ENCODE results near the gene CUEDC2. TPM values are rescaled to one million over a fixed set of nuclear protein-coding genes. Genes with fewer than 3 reads are reported as not detected.
A peak's percentile ranks its signal among the peaks of the same experiment; 100 is the strongest.

Gene CUEDC2
- total RNA-seq, 1 donor from 2014 or later, result 118 TPM

GRCh38 chr10:102473445-102474331 lies 41.3 kb upstream of the CUEDC2 start:
- Mint-ChIP-seq H3K36me3 (ENCODE audit: low read depth) (peaks cover 2% of the 10 kb centered on the region), H3K4me1 (no peaks in the 10 kb centered on the region), H3K27ac (ENCODE audit: unreplicated experiment) (no peak overlapping the region), H3K4me3 (peak overlapping the region; percentile 55), H3K27me3 (ENCODE audit: low read depth) (peaks cover 3% of the 10 kb centered on the region), H3K9me3 (no peaks in the 10 kb centered on the region)
- TF ChIP-seq, protein P1, sequence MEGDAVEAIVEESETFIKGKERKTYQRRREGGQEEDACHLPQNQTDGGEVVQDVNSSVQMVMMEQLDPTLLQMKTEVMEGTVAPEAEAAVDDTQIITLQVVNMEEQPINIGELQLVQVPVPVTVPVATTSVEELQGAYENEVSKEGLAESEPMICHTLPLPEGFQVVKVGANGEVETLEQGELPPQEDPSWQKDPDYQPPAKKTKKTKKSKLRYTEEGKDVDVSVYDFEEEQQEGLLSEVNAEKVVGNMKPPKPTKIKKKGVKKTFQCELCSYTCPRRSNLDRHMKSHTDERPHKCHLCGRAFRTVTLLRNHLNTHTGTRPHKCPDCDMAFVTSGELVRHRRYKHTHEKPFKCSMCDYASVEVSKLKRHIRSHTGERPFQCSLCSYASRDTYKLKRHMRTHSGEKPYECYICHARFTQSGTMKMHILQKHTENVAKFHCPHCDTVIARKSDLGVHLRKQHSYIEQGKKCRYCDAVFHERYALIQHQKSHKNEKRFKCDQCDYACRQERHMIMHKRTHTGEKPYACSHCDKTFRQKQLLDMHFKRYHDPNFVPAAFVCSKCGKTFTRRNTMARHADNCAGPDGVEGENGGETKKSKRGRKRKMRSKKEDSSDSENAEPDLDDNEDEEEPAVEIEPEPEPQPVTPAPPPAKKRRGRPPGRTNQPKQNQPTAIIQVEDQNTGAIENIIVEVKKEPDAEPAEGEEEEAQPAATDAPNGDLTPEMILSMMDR (conservative IDR thresholded peaks at IDR 0.05), result no peak
- no peak for DNase-seq (ENCODE audit: low read depth, low spot score)

DNA sequence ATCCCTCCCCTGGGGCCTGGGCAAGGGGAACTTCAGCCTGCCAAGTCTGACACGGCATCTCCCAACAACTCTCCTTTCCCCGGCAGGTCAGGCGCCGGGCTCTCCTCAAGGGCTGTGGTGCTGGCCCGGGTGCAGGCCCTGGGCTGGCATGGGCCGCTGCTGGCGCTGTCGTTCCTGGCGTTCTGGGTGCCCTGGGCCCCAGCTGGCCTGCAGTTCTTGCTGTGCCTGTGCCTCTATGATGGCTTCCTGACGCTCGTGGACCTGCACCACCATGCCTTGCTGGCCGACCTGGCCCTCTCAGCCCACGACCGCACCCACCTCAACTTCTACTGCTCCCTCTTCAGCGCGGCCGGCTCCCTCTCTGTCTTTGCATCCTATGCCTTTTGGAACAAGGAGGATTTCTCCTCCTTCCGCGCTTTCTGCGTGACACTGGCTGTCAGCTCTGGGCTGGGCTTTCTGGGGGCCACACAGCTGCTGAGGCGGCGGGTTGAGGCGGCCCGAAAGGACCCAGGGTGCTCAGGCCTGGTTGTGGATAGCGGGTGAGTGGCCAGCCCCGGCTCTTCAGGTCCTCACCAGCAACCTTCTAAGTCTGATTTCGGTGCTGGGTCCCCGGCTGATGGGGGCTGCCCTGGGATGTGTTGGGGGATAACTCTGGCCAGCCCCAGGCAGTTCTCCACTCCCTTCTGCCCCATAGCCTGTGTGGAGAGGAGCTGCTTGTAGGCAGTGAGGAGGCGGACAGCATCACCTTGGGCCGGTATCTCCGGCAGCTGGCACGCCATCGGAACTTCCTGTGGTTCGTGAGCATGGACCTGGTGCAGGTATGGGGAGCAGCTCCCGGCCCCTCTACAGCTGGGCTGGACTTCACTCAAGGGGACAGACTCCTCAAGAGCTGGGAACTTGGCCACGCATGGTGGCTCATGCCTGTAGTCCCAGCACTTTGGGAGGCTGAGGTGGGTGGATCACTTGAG lies 38.5 kb upstream of the CUEDC2 start:
- H3K36me3 Mint-ChIP-seq (ENCODE audit: low read depth), result peaks cover 2% of the 10 kb centered on the region
- peak overlapping the region; percentile 57 for H3K4me3 Mint-ChIP-seq
- no peak overlapping the region for H3K27ac Mint-ChIP-seq (ENCODE audit: unreplicated experiment)
- no peak for DNase-seq (ENCODE audit: low read depth, low spot score)
- peaks cover 3% of the 10 kb centered on the region for H3K27me3 Mint-ChIP-seq (ENCODE audit: low read depth)
- no peaks in the 10 kb centered on the region for H3K4me1 Mint-ChIP-seq
- no peaks in the 10 kb centered on the region for H3K9me3 Mint-ChIP-seq
- TF ChIP-seq, protein P1 (conservative IDR thresholded peaks at IDR 0.05), result no peak

- Mint-ChIP-seq H3K27ac (ENCODE audit: unreplicated experiment) (no peak overlapping the region), H3K4me1 (peaks cover 4% of the 10 kb centered on the region), H3K9me3 (no peaks in the 10 kb centered on the region), H3K27me3 (ENCODE audit: low read depth) (no peaks in the 10 kb centered on the region), H3K4me3 (peak overlapping the region; percentile 16), H3K36me3 (ENCODE audit: low read depth) (no peaks in the 10 kb centered on the region)
- no peak for DNase-seq (ENCODE audit: low read depth, low spot score)
- TF ChIP-seq, protein P1 (conservative IDR thresholded peaks at IDR 0.05), result no peak
These were observed 36.3 kb upstream of the CUEDC2 start for GRCh38 chr10:102468683-102469082.

GRCh38 chr10:102467971-102468438 lies 35.6 kb upstream of the CUEDC2 start:
- Mint-ChIP-seq H3K4me1 (peaks cover 11% of the 10 kb centered on the region), H3K27ac (ENCODE audit: unreplicated experiment) (no peak overlapping the region)

DNA sequence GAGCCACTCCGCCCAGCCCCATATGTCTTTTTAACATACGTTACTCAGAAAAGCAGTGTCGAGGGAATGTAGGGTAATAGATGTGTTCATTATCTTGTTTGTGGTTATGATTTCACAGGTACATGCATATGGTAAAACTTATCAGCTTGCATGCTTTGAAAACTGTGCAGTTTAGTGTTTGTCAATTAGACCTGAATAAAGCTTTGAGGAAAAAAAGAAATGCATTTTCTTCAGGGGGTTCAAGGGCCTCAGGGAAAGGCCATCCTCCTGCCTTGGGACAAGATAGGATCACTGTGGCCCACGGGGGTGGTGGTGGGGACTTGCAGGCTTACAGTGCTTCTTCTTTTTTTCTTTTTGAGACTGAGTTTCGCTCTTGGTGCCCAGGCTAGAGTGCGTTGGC lies 34.9 kb upstream of the CUEDC2 start:
- Mint-ChIP-seq H3K9me3 (no peaks in the 10 kb centered on the region), H3K27ac (ENCODE audit: unreplicated experiment) (peak overlapping the region; percentile 27), H3K36me3 (ENCODE audit: low read depth) (no peaks in the 10 kb centered on the region), H3K4me1 (peaks cover 18% of the 10 kb centered on the region), H3K4me3 (no peak overlapping the region), H3K27me3 (ENCODE audit: low read depth) (peaks cover 5% of the 10 kb centered on the region)
- TF ChIP-seq, protein P1 (conservative IDR thresholded peaks at IDR 0.05), result no peak
- no peak for DNase-seq (ENCODE audit: low read depth, low spot score)

More at GRCh38 chr10:102467971-102468438, 35.6 kb upstream of the CUEDC2 start:
- no peaks in the 10 kb centered on the region for H3K36me3 Mint-ChIP-seq (ENCODE audit: low read depth)
- H3K4me3 Mint-ChIP-seq, result no peak overlapping the region
- DNase-seq (ENCODE audit: low read depth, low spot score), result no peak
- TF ChIP-seq, protein P1 (conservative IDR thresholded peaks at IDR 0.05), result no peak
- no peaks in the 10 kb centered on the region for H3K9me3 Mint-ChIP-seq
- H3K27me3 Mint-ChIP-seq (ENCODE audit: low read depth), result no peaks in the 10 kb centered on the region

Measured in neural crest cell (in vitro differentiated cells).